Measurements from ENCODE around the gene RPUSD3. TPM values are rescaled to one million over a fixed set of nuclear protein-coding genes. Genes with fewer than 3 reads are reported as not detected.

The RPUSD3 gene
- total RNA-seq, 4 donors from 2014 or later: 33.0 to 48.1 (median 45.0) TPM

DNA sequence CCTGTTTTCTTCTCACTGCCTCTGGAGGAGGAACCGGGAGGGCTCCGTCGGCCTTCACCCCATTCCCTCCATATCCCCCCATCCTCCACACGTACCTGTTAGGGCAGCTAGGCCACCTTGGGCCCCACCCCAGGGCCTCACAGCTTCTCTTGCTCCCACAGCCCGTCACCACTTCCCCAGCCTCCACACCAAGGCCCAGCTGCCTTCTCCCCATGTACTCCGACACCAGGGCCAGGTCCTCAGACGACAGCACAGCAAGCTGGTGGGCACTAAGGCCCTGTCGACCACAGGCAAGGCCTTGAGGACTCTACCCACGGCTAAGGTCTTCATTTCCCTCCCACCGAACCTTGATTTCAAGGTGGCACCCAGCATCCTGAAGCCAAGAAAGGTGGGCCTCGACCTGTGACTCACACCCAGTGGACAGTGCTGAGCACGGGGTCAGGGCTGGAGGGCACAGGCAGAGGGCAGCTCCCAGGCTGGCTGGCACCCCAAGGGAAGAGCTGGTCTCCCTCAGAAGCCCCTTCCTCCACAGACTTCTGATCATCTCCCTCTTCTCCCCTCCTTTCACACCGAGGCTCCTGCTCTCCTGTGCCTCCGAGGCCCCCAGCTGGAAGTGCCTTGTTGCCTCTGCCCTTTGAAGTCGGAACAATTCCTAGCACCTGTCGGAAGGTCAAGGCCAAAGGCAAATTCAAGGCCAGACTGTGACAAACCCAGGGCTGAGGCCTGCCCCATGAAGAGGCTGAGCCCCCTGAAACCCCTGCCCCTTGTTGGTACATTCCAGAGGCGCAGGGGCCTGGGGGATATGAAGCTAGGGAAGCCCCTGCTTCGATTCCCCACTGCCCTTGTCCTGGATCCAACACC is 9.1 kb downstream of the RPUSD3 start:
- Histone ChIP-seq H3K9me3 (no peaks in the 10 kb centered on the region), H3K4me3 (no peak overlapping the region), H3K36me3 (peaks cover 29 to 97% (median 84%) of the 10 kb centered on the region in 4 donors), H3K27ac (replicated peaks in 1 of 4) (no peak overlapping the region), H3K4me1 (no peaks in the 10 kb centered on the region), H3K27me3 (no peaks in the 10 kb centered on the region)
- WGBS: 84% methylated on average over 12 of the region's 18 CpGs
- no peak for TF ChIP-seq POLR2A (IDR thresholded peaks at IDR 0.05; ENCODE audit: low read depth)
- TF ChIP-seq POLR2AphosphoS5 (IDR thresholded peaks at IDR 0.05): no peak
- TF ChIP-seq, protein P1, sequence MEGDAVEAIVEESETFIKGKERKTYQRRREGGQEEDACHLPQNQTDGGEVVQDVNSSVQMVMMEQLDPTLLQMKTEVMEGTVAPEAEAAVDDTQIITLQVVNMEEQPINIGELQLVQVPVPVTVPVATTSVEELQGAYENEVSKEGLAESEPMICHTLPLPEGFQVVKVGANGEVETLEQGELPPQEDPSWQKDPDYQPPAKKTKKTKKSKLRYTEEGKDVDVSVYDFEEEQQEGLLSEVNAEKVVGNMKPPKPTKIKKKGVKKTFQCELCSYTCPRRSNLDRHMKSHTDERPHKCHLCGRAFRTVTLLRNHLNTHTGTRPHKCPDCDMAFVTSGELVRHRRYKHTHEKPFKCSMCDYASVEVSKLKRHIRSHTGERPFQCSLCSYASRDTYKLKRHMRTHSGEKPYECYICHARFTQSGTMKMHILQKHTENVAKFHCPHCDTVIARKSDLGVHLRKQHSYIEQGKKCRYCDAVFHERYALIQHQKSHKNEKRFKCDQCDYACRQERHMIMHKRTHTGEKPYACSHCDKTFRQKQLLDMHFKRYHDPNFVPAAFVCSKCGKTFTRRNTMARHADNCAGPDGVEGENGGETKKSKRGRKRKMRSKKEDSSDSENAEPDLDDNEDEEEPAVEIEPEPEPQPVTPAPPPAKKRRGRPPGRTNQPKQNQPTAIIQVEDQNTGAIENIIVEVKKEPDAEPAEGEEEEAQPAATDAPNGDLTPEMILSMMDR (IDR thresholded peaks at IDR 0.05): no peak
- DNase-seq (ENCODE audit: extremely low spot score): no peak
- intact Hi-C loops (cut with DNase I): no loop called here

DNA sequence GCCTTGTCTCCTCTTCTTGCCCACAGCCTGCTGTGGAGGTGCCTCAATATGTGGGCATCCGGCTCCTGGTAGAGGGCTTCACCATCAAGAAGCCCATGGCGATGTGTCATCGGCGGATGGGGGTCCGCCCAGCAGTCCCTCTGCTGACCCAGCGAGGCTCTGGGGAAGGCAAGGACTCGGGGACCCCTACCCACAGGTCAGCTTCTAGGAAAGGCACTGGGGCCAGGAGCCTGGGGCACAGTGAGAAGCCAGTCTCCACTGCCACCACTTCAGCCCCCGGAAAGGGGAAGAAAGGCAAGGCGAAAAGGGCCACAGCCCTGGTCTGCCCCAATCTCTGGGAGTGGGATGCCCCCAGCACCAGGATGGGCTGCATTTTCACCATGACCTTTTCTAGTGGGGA is 10.7 kb downstream of the RPUSD3 start:
- no peaks in the 10 kb centered on the region for H3K4me1 ChIP-seq
- no peak overlapping the region for H3K4me3 ChIP-seq
- intact Hi-C loops (cut with DNase I): no loop called here
- no peak overlapping the region for H3K27ac ChIP-seq (replicated peaks in 1 of 4)
- DNase-seq (ENCODE audit: extremely low spot score): no peak
- TF ChIP-seq POLR2A (IDR thresholded peaks at IDR 0.05; ENCODE audit: low read depth): no peak
- no peak for TF ChIP-seq POLR2AphosphoS5 (IDR thresholded peaks at IDR 0.05)
- TF ChIP-seq EP300 (IDR thresholded peaks at IDR 0.05): no peak
- TF ChIP-seq, protein P1 (IDR thresholded peaks at IDR 0.05): no peak
- peaks cover 38 to 97% (median 83%) of the 10 kb centered on the region in 4 donors for H3K36me3 ChIP-seq
- no peaks in the 10 kb centered on the region for H3K27me3 ChIP-seq
- 92% methylated on average over 9 of the region's 9 CpGs for WGBS
- no peaks in the 10 kb centered on the region for H3K9me3 ChIP-seq

DNA sequence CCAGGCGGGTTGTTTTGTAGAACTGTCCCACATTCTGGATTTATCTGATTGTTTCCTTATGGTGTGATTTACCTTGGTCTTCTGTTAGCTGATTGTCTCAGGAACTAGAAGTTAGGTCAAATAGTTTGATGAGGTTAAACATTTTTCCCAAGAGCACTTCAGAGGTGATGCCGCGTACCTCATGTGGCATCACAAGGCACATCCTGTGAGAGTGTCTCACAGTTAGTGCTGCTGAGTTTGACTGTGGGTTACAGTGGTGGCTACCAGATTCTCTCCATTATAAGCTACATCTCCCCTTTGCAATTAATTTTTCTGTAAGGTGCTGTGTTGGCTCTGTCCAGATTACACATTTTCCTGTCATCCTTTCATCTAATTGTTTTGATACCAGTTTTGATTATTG is 12.6 kb downstream of the RPUSD3 start:
- peaks cover 33 to 92% (median 83%) of the 10 kb centered on the region in 4 donors for H3K36me3 ChIP-seq
- no peak for TF ChIP-seq POLR2A (IDR thresholded peaks at IDR 0.05; ENCODE audit: low read depth)
- no peak for TF ChIP-seq POLR2AphosphoS5 (IDR thresholded peaks at IDR 0.05)
- no peak for TF ChIP-seq EP300 (IDR thresholded peaks at IDR 0.05)
- TF ChIP-seq, protein P1 (IDR thresholded peaks at IDR 0.05): no peak
- intact Hi-C loops (cut with DNase I): no loop called here
- H3K27me3 ChIP-seq: no peaks in the 10 kb centered on the region
- H3K4me3 ChIP-seq: no peak overlapping the region
- H3K27ac ChIP-seq (replicated peaks in 1 of 4): no peak overlapping the region
- no peak for DNase-seq (ENCODE audit: extremely low spot score)
- H3K9me3 ChIP-seq: no peaks in the 10 kb centered on the region
- H3K4me1 ChIP-seq: no peaks in the 10 kb centered on the region
- WGBS: 94% methylated on average over 3 of the region's 3 CpGs

DNA sequence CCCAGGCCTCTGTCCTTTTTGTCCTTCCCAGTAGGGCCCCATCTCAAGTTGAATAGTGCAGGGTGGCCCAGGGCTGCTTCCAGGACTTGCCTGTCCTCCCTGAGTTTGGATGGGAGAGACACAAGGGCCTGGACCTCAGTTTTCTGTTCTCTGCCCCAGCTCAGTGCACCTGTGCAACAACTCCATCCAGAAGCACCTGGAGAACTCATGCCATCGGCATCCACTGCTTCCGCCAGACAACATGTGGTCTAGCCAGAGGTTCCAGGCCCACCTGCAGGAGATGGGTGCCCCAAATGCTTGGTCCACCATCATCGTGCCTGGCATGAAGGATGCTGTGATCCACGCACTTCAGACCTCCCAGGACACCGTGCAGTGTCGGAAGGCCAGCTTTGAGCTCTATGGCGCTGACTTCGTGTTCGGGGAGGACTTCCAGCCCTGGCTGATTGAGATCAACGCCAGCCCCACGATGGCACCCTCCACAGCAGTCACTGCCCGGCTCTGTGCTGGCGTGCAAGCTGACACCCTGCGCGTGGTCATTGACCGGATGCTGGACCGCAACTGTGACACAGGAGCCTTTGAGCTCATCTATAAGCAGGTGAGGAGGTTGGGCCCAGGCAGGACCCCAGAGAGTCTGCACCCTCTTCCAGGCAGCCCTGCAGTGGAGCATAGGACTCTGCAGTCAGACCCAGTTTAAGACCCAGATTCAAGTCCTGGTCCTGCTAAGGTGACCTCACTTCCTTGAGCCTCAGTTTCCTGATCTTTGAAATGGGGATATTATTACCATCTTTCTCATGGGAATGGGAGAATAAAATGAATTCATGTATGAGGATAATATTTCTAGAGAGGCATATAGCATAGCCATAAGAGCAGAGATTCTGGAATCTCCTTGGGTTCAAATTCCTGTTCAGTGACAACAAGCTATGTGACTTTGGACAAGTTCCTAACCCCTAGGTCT is 14.7 kb downstream of the RPUSD3 start:
- 95% methylated on average over 4 of the region's 17 CpGs for WGBS
- no peak for TF ChIP-seq POLR2AphosphoS5 (IDR thresholded peaks at IDR 0.05)
- TF ChIP-seq POLR2A (IDR thresholded peaks at IDR 0.05; ENCODE audit: low read depth): no peak
- TF ChIP-seq, protein P1 (IDR thresholded peaks at IDR 0.05): no peak
- TF ChIP-seq EP300 (IDR thresholded peaks at IDR 0.05): no peak
- peaks cover 17 to 77% (median 61%) of the 10 kb centered on the region in 4 donors for H3K36me3 ChIP-seq
- H3K4me1 ChIP-seq: no peaks in the 10 kb centered on the region
- H3K27me3 ChIP-seq: no peaks in the 10 kb centered on the region
- no peaks in the 10 kb centered on the region for H3K9me3 ChIP-seq
- intact Hi-C loops (cut with DNase I): no loop called here
- no peak overlapping the region for H3K4me3 ChIP-seq
- no peak overlapping the region for H3K27ac ChIP-seq (replicated peaks in 1 of 4)
- DNase-seq (ENCODE audit: extremely low spot score): no peak
